Activated CD8-positive, alpha-beta memory T cell treated with anti-CD3 and anti-CD28 coated beads for 24 hours (primary cell): ENCODE measurements around the gene CRYBA2.

Source experiments
- DNase-seq: peaks from one replicate; pipeline ENCODE4 v3.0.0-alpha.2; 2020

The CRYBA2 gene

GRCh38 chr2:219022616-219023015, 29.4 kb upstream of the CRYBA2 start:
- DNase-seq = no peak

DNA sequence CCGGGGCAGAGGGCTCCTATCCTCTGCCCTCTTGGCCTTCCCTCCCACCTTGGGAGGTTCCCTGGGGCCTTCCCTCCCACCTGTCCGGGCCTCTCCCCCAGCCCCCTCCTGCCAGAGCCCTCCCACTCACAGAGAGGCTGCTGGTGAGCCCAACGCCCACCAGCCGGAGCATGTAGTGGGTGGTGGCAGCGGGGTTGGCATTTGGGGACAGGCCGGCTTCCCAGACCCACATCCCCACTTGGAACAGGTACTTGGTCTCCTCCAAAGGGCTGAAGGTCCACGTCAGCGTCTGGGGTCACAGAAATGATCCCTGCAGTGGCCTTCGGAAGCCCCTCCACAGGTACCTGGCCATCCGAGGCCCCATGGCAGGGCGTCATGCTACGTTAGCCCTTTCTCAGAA, 28.8 kb upstream of the CRYBA2 start:
- no peak for DNase-seq

DNA sequence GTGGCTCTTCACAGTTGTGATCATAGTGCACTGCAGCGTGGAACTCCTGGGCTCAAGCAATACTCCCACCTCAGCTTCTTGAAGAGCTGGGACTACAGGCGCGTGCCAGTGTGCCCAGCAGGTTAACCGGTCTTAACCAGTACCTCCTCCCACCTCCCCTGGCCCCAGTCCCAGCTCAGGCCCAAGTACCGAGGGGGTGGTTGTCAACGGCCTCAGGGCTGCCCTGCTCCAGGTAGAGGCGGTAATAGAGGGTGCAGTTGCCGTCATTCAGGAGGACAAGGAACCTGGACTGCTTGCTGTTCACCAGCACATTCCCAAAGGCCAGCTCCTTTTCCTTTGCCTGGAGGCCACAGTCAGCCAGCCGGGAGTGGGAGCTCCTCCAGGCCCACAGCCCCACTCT, 28.4 kb upstream of the CRYBA2 start:
- DNase-seq = no peak

DNA sequence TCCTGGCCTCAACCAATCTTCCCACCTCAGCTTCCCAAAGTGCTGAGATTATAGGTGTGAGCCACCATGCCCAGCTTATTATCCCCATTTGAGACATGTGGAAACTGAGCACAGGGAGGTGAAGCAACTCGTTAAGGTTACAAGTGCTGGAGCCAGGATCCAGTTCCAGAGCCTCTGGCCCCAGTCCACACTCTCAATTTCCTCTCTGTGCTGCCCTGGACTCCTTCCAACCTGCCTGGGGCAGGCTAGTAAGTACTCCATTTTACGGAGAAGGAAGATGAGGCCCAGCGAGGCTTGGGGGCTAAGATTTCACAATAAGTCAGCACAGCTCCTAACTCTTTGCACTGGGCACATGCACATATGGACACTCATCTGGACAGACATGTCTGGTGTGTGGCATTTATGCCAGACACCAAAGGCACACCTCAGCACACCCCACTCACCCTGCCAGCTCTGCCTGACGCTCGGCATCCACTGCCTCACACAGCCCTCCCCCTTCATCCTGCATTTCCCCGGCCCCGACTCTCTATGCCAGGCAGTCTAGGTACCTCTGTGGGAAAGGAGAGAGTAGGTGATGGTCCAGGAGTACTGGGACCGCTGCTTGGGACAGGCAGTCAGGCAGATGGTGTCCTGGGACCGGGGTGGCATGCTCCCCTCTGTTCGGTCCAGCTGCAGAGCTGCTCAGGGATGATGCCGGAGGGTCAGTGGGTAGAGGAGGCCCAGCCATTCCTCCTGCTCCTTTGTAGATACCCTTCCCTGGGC, 27.6 kb upstream of the CRYBA2 start:
- DNase-seq = no peak

DNA sequence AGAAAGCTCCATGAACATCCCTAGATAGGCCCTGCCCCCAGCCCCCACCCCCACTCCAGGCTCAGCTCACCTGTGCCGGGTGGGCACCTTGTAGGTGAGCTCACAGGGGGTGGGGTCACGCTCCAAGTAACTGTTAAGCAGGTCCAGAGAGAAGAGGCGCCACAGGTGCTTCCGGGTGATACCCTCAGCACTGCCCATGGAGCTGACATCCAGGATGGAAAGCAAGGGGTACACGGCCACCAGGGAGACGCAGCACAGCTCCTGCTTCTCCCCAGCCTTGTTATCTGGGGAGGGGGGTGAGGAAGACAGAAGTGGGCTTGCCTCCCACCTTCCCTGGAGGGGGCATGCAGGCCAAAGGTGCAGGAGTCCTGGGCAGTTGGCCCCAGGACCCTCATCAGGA, 26.2 kb upstream of the CRYBA2 start:
- DNase-seq = no peak

GRCh38 chr2:219018726-219019125, 25.5 kb upstream of the CRYBA2 start:
- no peak for DNase-seq

GRCh38 chr2:219018286-219018685, 25.1 kb upstream of the CRYBA2 start:
- no peak for DNase-seq

DNA sequence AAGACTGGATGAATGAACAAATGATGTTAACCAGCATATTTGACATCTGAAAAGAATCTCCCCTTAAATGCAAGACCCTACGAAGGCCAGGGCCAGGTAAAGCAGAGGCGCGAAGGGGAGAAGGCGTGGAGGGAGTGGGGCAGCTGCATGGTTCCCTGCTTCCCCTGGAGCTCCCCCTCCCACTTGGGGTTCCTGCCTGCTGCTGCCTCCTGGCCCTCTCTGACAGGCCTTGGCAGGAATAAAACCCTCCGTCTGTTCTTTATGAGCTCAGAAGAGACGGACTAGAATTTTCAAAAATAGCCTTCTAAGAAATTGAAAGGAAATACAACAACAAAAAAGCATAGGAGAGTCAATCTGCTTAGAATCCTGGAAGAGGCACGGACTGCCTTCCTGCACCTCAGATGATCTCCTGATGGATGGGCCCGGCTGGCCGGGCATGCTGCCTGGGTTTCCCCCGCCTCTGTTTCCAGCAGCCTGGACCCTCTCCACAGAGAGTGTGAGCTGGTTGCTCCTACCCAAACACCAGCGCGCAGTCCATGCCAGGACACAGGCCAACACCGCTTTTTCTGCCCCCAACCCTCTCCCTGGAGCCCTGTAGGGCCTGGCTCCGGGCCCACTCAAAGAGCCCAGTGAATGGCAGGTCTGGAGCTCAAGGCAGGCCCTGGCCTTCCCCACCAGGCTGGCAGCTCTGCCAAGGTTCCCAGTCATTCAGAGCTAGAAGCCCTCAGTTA, 24.1 kb upstream of the CRYBA2 start:
- no peak for DNase-seq

GRCh38 chr2:219016721-219017120, 23.5 kb upstream of the CRYBA2 start:
- no peak for DNase-seq

- DNase-seq = no peak
These were observed 17.7 kb upstream of the CRYBA2 start for GRCh38 chr2:219010873-219011272.

GRCh38 chr2:219010162-219010756, 17.0 kb upstream of the CRYBA2 start:
- no peak for DNase-seq

DNA sequence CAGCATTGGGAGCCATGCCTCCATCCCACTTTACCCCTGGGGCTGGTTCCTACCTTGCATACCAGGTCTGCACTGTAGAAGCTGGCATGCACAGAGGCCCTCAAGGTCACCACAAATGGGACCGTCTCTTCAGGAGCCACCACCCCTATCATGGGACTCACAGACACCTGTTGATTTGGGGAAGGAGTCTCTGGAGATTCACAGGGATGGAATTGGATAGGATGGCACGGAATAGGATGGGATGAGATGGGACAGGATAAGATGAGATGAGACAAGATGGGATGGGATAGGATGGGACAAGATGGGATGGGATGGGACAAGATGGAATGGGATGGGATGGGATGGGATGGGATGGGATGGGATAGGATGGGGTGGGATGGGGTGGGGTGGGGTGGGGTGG, 16.1 kb upstream of the CRYBA2 start:
- DNase-seq = no peak

- DNase-seq = no peak
These were observed 10.8 kb upstream of the CRYBA2 start for GRCh38 chr2:219003979-219004378.

DNA sequence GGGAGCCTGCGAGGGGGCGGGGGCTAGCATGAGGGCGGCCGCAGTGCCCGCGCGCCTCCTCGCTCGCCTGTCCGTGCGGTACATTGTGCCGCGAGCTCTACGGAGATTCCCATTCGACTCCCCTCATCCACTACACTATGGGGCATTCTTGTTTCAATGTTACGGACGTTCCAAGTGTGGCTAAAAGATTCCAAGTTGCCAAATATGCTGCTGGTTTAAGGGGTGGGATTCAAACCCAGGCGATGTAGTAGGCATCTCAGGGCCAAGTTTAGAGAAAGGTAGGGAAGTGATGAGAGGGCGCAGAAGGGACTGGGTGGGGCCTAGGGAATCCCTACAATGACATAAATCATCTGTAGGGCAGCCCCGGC, 10.0 kb upstream of the CRYBA2 start:
- DNase-seq = no peak

- DNase-seq = no peak
These were observed 9.4 kb upstream of the CRYBA2 start for GRCh38 chr2:219002395-219003266.

DNA sequence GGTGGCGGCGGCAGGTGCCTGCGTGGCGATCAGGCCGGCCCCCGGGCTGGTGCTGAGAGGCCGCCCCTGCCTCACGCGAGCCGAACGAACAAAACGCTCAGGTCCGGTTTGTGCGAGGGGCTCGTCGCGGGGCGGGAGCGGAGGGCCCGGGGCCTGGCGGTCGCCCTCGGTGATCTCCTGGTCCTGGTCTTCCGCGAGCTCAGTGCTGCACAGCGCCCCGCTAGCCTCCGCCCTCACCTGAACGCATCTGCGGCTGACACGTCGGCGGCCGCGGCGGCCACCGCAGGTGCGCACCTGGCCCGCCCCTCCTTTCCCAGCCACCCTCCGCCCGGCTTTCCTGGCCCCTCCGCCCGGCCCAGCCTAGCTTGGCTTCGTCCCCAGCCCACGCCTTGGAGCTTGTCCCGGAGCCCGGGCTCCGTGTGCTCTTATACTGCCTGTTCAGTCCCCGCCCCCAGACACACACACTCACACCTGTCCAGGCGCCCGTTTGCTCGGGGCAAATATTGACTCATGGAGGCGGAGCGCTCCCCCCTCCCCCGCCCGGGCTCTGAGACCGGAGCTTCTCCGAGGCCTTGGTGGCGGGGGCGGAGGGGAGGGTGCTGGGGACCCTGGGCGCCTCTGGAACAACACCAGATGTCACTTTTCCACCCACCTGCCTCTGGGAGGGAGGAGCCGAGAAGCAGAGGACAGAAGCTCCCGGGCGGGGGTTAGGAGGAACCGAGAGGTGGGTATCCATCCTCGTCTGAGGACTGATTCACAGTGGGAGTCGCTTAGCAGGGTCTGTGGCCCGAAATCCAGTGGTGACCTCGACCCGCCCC, 8.6 kb upstream of the CRYBA2 start:
- no peak for DNase-seq

- DNase-seq = no peak
These were observed 7.9 kb upstream of the CRYBA2 start for GRCh38 chr2:219001100-219001576.

DNA sequence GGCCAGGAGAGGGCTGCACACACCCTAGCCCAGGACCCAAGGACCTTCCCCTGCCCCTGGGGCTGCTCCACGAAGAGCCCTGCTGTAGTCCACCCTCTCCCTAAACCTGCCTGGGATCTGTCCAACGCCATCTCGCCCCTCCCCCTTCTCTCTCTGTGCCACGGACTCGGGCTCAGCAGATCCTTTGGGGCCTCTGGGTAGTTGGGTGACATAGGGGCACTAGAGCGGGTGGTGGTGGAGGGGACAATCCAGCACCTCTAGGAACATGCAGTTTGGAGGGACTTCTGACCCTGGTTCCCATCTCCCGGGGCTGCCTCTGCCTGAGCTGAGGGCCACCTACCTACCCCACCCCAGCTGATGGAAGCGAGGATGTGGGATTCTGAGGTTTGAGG, 7.3 kb upstream of the CRYBA2 start:
- no peak for DNase-seq

GRCh38 chr2:218999881-219000568, 6.8 kb upstream of the CRYBA2 start:
- no peak for DNase-seq

- no peak for DNase-seq
These were observed 6.0 kb upstream of the CRYBA2 start for GRCh38 chr2:218999021-218999880.
